ENCODE data around the gene TGFB1I1. TPM values are rescaled to one million over a fixed set of nuclear protein-coding genes. Genes with fewer than 3 reads are reported as not detected.

Gene TGFB1I1
- total and polyA plus RNA-seq, 2 of the 4 experiments (the other 2 are of a cell fraction), result 24.9 to 128 TPM

DNA sequence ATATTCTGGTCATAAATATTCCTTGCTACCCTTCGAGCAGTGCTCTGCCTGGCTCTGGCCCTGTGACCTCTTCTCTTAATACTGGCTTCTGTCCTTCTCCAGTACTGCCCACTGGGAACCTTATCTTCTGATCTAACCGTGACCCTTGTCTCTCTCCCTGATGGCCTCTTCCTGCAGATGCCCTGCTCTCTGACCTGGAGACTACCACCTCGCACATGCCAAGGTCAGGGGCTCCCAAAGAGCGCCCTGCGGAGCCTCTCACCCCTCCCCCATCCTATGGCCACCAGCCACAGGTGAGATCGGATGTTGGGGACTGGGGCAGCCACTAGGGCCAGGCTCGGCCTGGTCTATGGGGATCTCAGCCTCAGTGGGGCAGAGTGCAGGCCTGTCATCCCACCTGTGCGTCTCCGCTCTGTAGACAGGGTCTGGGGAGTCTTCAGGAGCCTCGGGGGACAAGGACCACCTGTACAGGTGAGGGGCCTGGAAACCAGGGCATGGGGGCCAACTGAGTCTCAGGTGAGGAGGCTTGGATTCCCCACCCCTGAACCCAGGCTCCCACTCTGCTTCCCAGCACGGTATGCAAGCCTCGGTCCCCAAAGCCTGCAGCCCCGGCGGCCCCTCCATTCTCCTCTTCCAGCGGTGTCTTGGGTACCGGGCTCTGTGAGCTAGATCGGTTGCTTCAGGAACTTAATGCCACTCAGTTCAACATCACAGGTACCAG is 1.5 kb downstream of the TGFB1I1 start:
- peaks cover 53% of the 10 kb centered on the region for H4K20me1 ChIP-seq (ENCODE audit: insufficient read depth, low read length)
- DNase-seq, result no peak
- in situ Hi-C loops (cut with MboI; ENCODE audit: low sequenced_read_pairs), result loop anchor here (25.0 kb wide), 1 partner anchor 389 kb away; the partner anchor contains the start of gene ZNF267

More for the DNA sequence above, 1.5 kb downstream of the TGFB1I1 start:
- H3K18ac ChIP-seq (ENCODE audit: low read depth, low read length), result no peak overlapping the region
- no peaks in the 10 kb centered on the region for H3K9me3 ChIP-seq (ENCODE audit: control insufficient read depth, insufficient read depth, low read length)
- CTCF ChIA-PET, result interaction anchor here (1.0 kb wide), 2 partner anchors 8 to 13 kb away, joined by 6 to 7 read pairs; no protein-coding TSS in a partner anchor
- peak overlapping the region in 1 of 2 experiments; percentile 10; a peak in 2 of 4 replicates for H4K8ac ChIP-seq (ENCODE audit: low read depth in 2 of 2, low read length in 2 of 2)
- no peak overlapping the region for H3K23ac ChIP-seq (ENCODE audit: low read depth, low read length)
- POLR2A ChIA-PET (ENCODE audit: unreplicated experiment), result interaction anchor here (1.0 kb wide), 1 partner anchor 14 kb away, joined by 4 read pairs; no protein-coding TSS in a partner anchor
- no peak overlapping the region for H4K91ac ChIP-seq (ENCODE audit: insufficient read depth, low read depth, low read length)
- no peak overlapping the region for H2BK15ac ChIP-seq (ENCODE audit: low read depth, low read length)
- peaks cover 16% of the 10 kb centered on the region; the same call in 1 of the 2 replicates for H3K9me1 ChIP-seq (ENCODE audit: insufficient read depth, low read length)
- H3K4me2 ChIP-seq (ENCODE audit: low read depth, low read length), result peak overlapping the region; percentile 18; the same call in 1 of the 2 replicates
- 33% methylated on average over 1 of the region's 17 CpGs; no CpG with 5 or more reads in 1 of the 2 experiments for WGBS, 2 experiments (ENCODE audit: extremely low coverage in 2 of 2, insufficient read length in 1 of 2)
- no TSS peak for BruUV-seq (replicated peaks)
- TF ChIP-seq RAD21 (IDR thresholded peaks at IDR 0.05; ENCODE audit: low read length) (no peak), RFX5 (IDR thresholded peaks at IDR 0.05; ENCODE audit: low read depth, low read length) (no peak), RCOR1 (IDR thresholded peaks at IDR 0.05; ENCODE audit: insufficient replicate concordance, low read length) (no peak), MAFK (IDR thresholded peaks at IDR 0.05; ENCODE audit: low read depth, low read length) (no peak), FOS (IDR thresholded peaks at IDR 0.05; ENCODE audit: low read depth, low read length) (no peak), NFE2L2 (IDR thresholded peaks at IDR 0.05; ENCODE audit: low read depth, low read length) (no peak), USF2 (IDR thresholded peaks at IDR 0.05; ENCODE audit: low read depth, low read length) (no peak), MXI1 (IDR thresholded peaks at IDR 0.05; ENCODE audit: borderline replicate concordance, low read depth, low read length) (no peak), POLR2A (IDR thresholded peaks at IDR 0.05; ENCODE audit: low read depth, low read length) (no peak), CEBPB (IDR thresholded peaks at IDR 0.05; ENCODE audit: low read depth, low read length) (no peak)
- H3K4me3 ChIP-seq (ENCODE audit: insufficient read depth, low read depth, low read length), result no peak overlapping the region
- peak overlapping the region; percentile 15; the same call in 1 of the 2 replicates for H3K9ac ChIP-seq (ENCODE audit: low read depth, low read length)
- peaks cover 13% of the 10 kb centered on the region for H3K4me1 ChIP-seq (ENCODE audit: control insufficient read depth, insufficient read depth, low read length)
- peaks cover 22 to 70% of the 10 kb centered on the region in 2 experiments; a peak in 3 of 4 replicates for H3K79me1 ChIP-seq (ENCODE audit: low read depth in 1 of 2, low read length in 2 of 2)
- dilution Hi-C loops (cut with HindIII; ENCODE audit: low sequenced_read_pairs, unreplicated experiment) (no loop called here), intact Hi-C loops (cut with micrococcal nuclease) (no loop called here)
- ATAC-seq (ENCODE audit: low read depth), result no peak
- no peak overlapping the region for H2BK5ac ChIP-seq (ENCODE audit: low read depth, low read length, poor library complexity, severe bottlenecking)
- peak overlapping the region; percentile 100 for H2AK9ac ChIP-seq (replicated peaks; ENCODE audit: low read depth, low read length, poor library complexity)
- H2BK120ac ChIP-seq (ENCODE audit: low read depth, low read length), result no peak overlapping the region
- peak overlapping the region; percentile 100; the same call in 1 of the 2 replicates for H2AK5ac ChIP-seq (ENCODE audit: low read depth, low read length)
- H3K27ac ChIP-seq (ENCODE audit: insufficient read depth, low read length), result no peak overlapping the region
- no peak overlapping the region for H4K5ac ChIP-seq (ENCODE audit: low read depth, low read length)
- no peak overlapping the region for H2AFZ ChIP-seq (replicated peaks; ENCODE audit: low read length, poor library complexity)
- no peaks in the 10 kb centered on the region for H3K27me3 ChIP-seq (ENCODE audit: control insufficient read depth, insufficient read depth, low read length)
- H3K14ac ChIP-seq (replicated peaks; ENCODE audit: low read depth, low read length), result peak overlapping the region; percentile 10
- H3K56ac ChIP-seq (ENCODE audit: extremely low read depth, insufficient read depth, low read length), result no peak overlapping the region
- H2BK20ac ChIP-seq (ENCODE audit: low read depth, low read length), result no peak overlapping the region
- peaks cover 45% of the 10 kb centered on the region for H3K36me3 ChIP-seq (ENCODE audit: control insufficient read depth, insufficient read depth, low read length)
- peak overlapping the region; percentile 75 for H3K4ac ChIP-seq (ENCODE audit: low read depth, low read length)
